NCI-H1417 treated with DMSO at 0.1 percent for 48 hours (cell line): Measurements from ENCODE around the gene DIAPH3.
A peak's percentile ranks its signal among the peaks of the same experiment; 100 is the strongest.

Experiments
- DNase-seq: peaks from one replicate; lab custom pipeline; 2025; lab: John Stamatoyannopoulos, UW

The DIAPH3 gene

DNA sequence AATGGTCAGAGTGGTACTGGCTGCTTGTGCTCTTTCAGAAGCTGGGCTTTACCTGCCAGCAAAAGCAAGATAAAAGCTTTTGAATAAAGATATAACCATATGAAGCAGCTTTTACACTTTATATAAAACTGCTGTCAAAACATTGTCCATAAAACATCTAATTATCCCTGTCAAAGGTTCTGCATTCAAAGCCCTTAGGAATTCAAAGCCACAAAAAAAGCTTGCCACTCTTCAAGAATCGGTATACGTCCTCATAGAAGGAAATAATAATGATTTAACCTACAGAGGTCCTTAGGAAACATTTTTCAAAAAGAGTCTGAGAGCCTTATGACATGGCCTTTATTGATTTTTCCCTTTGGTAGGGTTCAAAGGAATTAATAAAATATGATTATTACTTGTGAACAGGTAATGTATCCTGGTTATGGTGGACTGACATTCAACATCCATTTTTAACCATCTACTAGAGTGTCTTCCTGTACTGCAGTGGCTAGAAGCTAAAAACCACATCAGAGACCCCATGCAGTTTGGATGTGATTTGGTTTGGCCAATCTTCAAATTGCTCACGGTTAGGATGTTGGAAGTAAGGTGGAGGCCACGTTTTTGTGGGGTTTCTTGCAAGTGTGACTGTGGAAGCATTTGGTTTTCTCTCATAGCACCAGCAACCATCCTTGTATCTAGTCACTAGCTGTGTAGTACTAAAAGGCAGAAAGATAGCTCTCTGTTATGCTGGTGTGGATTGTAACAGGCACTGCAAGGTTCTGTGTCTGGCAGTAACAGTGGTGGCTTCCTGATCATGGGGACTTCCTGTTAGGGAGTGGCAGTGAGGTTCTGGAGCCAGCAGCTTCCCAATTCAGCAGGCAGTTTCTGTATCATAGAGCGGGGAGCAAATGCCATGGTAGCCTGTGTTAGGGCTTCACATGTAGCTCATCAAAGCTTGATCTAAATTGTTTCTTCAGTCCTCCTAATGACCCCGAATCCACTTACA lies 441.5 kb downstream of the DIAPH3 start:
- no peak for DNase-seq

DNA sequence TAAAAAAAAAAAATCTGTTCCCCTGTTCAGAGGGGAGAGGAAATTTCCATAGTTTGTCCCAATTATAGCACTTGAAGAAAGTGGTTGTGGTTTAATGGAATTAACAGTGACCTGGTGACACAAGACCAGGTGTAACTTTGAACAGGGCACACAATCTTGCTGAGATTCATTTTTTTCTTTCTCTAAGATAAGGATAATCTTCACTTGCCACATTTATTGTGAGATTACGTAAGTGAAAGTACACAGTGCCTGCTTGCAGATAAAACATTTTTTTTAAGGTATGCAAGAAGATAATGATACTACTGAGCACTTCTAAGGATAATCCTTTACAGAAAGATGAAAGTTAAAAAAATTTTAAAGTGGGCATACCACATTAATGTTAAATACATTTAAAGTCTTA lies 448.1 kb downstream of the DIAPH3 start:
- DNase-seq = no peak

DNA sequence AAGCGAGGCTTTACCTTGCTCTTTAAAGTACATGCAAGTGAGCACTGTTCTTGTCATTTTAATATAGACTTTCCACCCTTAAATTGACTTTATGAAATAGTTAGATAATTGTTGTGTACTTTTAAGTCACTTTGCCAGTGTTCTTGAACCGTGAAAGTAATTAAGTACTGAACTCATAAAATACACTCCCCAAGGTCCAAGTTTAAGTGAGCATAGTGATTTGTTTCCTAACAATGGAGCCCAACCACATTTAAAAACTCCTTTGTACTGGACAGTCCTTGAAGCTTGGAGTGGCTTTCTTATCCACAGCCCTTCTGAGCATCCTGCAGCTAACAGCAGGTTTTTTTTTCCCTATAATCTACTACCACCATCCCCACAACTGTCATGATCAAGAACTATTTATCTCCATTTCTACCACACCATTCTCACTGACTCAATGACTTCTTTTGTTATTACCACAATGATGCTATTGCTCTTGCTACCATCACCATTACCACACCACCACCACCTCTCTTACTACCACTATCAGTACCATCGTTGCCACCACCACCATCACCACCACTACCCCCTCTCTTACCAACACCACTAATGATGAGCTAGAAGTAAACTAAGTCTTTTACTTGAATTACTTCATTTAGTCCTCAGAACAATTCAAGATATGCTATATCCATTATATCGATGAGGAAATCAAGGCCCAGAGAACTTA lies 452.6 kb downstream of the DIAPH3 start:
- DNase-seq = no peak

DNA sequence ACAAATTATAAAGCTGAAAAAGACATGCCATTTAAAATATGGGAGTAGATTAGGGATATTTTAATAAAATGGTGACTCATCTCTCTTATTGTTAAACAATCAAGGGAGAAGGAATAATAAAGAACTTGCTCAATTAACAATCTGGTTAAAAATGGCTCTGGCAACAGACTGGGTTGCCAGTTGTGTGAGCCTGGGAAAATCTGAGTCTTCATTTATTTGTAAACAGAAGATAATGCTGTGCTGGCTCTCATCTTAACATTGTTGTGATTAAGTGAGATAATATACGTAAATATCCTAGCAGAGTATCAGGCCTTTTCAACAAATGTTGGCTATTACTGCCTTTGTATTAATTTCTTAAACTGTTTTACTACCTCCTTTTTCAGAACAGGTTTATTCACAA lies 453.3 kb downstream of the DIAPH3 start:
- no peak for DNase-seq

DNA sequence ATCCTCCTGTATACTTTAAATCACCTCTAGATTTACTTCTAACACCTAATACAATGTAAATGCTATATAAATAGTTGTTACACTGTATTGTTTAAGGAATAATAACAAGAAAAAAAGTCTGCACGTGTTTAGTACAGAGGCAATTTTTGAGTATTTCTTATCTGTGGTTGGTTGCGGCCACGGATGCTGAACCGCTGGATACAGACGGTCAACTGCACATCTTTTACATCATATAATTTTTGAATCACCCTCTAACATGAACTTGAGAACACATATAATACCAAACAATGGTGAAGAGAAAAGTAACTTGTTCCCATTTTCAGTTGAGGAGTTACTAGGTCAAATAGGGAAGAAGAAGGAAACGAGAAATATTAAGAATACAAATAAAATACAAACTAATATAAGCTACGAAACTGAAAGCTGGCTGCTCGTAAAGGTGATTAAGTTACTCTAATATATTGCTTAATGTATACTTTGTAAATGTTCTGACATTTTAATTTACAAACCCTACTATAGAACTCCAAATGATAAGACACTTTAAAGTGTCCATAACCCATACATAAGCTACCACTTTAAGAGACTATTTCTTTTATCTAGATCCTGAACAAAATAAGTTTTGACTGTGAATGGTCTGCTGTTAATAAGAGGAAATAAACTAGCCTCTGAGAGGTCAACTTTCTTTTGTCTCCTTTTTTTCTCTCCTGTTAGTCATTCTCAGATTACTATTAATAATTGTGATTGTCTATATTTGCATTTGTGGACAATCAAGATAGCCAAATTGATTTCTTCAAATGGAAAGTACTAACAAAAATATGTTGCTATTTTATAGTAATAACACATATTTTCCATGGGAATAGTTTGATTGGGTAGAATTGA lies 457.4 kb downstream of the DIAPH3 start:
- no peak for DNase-seq

DNA sequence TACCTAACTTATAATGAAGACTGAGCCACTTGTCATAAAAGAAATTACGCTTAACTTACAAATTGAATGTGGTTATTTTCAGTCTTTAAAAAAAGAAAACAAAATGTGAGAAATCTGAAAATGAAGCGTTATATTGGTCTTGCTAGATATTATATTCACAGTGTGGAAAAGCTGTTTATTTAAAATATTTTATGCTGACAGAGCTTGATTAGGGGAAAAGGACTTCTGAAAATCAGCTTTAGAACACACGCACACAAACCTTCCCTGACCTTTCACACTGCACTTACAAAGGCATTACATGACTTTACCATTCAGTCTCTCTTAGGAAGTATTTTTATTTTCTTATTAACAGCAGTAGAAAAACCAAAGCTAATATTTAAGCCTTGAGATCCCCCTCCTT lies 461.5 kb downstream of the DIAPH3 start:
- DNase-seq = no peak

DNA sequence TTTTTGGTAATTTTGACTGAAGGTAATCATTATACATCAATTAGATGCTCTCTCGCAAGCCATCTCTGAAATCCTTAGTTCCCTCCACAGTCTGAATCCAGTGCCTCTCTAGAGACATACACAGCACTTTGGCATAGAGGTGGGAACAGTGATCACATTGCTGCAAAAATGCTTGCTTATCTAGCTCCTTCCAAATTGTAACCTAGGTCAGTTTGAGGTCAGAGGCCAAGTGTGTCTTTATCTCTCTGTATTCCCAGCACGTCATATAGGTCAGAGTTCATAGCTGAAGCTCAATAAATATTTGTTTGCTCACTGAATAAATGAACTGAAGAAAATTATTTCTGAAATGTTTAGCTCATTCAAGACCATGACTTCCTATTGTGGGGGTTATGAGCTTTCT lies 462.5 kb downstream of the DIAPH3 start:
- no peak for DNase-seq

DNA sequence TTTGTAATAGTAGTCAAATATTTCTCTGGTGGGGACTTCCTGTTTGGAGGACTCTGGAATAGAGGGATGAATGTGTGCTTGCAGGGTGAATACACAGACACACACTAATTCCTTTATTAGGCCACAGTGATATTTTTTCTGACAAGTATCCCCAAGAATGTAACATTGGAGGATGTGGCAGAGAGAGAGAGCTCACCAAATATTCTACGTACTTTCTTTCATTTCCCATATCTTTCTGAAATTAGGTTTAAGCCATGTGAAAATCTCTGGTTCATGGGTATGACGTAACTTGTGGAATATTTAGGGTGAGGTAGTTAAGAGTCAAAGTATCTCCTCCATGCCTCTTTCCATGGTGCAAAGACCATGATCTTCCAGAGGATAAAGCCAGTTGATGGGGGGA lies 463.4 kb downstream of the DIAPH3 start:
- no peak for DNase-seq

DNA sequence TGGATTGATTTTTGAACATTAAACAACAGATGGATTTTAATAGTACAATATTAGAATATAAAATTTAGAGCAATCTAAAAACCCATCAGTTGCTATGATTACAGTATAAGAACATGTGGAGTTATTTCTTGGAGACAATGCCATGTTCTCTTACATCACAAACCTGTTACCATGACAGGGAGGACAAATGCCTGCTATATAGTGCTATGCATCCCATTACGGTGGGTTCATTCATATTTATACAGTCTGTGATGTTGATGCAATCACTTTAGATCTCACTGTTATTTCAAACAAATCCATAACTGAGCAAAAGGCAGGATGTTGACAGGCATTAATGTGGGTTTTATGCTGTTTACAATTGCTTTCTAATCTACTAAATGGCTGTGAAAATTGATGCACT lies 467.5 kb downstream of the DIAPH3 start:
- no peak for DNase-seq

DNA sequence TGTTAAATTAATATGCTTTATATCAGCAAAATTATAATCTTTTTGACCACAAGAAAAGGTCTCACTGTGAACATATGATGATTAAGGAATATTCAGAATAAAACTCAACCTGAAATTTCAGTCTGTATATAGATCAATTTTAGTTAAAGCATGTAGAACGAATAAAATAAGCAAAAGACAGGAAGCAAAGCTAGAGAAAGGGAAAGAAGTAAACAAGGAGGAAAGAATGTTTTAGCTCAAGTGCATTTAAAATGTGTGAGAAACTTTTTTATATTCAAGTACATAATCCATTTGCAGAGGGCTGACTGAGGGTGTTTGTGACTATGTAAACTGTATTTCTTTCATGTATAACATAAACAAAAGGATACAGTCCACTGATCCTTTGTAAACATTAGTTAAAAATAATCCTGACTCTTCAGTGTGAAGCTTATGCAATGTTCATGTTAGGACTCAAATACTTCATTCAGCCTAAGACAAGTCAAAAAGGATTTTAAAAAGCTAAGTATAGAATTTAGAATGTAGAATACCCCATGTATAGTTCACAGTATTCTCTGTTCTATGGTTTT lies 472.1 kb downstream of the DIAPH3 start:
- no peak for DNase-seq

DNA sequence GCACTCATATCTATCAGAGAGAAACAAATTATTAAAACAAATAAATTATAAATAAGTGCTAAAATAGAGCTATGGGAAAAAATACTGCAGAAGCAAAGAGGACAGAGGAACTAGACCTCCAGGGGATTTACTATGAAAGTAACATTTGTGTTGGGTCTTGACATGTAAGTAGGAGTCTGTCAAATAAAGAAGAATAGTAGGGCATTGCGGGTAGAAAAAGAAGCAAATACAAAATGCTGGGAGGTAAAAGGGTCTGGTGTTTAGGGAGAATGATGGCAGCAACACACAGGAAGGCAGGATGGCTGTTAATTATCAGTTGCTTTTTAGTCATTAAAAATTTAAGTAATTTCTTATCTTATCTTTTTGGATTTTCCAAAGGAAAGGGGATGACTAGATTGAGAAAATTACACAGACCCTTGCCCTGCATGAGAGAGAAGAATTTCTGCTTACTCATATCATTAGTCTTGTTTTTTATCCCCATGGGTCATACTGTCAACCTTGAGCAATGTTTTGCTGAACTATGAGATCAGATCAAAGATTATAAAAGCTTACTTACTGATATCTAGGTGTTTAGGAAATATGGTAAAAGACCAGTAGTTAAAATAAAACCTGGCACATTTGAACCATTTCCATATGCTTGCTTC lies 472.7 kb downstream of the DIAPH3 start:
- no peak for DNase-seq

DNA sequence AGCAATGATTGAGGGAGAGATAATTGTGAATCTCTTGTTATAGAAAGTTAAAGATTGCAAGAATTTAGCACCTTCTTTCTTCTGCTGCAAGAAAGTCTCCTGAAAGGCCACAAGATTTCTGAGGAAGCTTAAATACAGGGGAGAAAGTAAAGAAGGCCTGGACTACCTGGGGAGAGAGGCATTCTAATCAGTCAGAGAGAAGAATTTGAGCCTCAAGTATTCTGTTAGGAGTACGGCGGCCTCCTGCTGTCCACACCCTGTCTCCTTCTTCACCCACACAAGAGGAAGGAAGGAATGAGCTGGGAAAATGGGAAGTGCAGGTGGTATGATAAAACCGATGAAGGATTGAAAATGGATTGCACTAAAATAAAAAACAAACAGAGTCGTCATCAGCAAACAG lies 474.7 kb downstream of the DIAPH3 start:
- DNase-seq = no peak

DNA sequence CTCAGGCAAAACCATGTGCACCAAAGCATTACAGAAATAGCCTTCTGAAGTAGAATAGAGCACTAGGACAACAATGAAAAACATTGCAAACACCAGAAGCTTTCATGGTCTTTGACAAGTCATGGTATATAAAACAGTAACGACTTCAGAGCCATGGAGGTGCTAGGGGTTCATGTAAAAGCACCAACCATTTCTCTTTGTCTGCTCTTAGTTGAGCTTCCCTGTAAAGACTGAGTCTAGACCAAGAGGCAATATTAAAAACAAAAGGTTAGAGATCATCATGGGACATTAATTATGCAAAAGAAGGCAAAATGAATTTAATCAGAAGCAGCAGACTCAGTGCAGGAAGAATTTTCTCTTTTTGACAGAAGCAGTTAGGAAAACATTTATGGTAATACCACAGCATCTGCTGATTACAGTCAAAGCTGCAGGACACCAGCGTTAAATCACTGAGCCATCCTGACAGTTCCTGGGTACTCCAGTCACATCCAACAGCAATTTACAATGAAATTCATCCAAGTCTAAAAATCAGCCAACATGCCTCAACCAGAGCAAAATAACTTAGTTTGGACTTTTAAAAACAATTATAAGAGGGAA lies 476.8 kb downstream of the DIAPH3 start:
- no peak for DNase-seq

DNA sequence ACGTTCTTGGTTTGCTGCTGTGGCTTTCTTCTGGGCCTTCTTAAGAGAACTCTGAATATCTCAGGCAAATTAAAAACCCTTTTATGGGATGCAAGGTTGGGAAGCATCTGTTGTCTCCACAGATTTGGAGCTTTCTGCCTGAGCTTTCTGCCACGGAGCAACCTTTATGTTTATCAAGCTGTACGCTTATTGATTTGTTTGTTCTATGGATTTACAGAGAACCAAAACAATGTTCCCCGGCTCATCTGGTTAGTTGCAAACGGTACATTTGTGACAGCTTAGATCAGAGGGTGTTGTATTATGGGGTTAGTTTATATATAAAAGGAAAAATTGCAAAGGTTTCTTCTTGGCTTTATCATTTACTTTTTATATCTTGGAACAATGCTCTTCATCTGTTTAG lies 479.6 kb downstream of the DIAPH3 start:
- DNase-seq = no peak

DNA sequence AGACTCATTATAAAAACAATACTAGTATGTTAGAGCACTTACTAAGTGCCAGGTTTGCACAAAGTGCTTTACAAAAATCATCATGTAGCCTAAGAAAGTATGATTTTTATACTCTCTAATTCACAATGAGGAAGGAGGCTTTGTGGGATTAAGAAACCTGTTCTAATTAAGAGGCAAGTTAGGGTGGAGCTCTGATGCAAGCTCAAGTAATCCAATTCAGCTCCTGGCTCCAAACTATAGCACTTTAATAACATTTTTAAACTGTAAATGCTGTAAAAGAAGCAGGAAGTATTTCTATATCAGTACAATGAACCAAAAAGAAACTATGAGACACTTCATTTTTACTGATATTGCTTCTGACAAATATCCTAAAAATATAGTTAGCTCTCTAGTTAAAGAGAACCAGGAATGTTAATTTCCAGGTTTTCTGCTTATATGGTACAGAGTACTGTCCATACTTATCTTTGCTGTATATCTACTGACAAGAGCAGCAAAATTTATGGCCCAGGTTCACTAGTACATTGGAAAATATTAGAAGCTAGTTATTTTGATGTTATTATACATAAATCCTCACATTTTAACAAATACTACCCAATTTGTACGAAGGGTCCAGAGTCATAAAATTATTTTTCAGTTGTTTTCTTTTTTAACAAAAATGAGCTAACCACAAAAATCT lies 482.0 kb downstream of the DIAPH3 start:
- DNase-seq = no peak

DNA sequence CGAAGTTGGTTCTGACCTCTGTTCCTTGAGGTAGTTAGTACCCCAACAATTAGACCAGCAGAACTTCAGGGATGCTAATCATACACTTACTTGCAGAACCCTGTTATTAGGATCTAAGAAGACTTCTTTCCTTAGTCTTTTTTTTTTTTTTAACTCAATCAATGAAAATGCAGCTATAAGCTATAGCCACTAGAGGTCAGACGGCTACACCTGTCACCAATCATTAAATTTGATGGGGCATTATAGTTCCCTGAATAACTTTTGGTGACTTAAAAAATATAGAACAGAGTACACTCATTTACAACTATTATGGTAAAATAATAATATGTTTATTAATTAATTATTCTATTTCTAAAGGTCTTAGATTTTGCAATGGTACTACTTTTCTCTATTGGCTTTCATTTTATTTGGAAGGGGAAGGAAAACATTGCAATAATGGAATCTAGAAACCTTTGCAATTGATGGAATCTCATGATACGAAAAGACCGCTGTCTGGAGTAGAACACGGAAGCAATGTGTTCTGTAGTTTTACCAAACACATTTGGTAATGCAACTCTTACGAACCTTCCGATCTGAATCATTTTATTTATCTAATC lies 483.2 kb downstream of the DIAPH3 start:
- peak; percentile 14 for DNase-seq

DNA sequence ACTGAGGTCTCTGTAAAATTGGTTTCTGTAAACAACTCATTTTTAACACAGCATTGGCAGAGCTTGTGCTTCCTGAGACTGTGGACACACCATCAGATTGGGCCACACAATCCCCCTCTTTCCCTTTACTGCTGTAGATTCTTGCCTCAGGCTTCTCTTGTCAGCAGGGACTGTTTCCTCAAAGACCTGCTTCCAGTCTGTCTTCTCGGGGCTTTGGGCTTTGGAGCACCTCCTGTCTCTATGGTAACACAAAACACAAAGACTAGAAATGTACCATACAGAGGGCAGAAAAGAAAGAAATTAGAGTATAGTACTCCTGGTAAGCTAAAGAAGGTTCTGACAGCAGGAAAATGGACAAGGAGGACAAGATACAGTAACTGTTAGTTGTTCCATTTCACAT lies 484.5 kb downstream of the DIAPH3 start:
- no peak for DNase-seq

DNA sequence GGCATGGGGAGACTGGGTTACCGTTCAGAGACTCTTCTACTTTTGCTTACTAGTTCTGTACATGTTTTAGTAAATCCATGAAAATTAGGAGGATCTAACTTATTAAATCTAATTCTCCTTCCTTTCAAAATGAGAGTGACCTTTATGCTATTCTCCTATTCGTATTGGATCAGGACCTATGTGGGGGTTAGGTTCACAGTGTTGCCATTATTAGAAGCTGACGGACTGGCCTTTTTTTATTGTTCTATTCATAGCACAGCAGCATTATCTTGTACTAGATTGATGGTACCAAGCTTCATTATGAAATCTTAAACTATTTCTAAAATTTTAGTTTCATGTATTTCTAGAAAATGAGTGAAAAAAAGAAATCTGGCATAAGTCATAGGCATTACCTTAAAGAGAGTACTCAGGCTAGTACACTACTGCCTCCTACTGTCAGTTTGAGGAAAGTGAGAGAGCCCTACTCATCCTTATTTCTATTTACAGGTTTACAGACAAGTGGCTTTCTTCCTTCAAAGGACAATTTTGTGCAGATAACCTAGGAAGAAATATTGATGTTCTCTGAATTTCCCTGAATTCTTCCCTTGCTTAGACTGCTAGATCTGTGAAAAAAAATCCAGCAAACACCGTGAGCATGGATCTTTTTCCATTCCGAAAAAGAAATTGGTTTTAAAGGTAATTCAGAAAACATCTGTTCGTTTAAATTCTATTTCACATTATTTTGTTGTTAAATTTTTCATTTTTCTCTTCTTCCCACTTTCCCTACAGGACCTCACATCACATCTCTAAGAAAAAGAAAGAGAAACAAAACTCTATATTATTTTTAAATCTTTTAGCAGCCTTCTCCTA lies 485.5 kb downstream of the DIAPH3 start:
- no peak for DNase-seq

DNA sequence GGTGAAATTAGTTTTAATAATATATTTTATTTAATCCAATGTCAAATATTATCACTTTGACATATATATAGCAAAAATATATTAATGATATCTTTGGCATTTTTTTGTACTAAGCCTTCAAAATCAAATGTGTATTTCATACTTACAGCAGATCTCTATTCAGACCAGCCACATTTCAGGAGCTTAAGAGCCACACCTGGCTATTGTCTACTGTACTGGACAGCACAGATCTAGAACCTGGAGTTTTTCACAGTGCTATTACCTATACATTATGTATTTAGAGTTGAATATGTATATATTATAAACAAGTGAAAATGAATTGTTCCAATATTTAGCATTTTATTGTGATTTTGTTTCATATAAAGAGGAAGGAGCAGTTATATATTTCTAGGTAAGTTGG lies 486.3 kb downstream of the DIAPH3 start:
- no peak for DNase-seq
